ENCODE measurements around the gene TECPR1. TPM values are rescaled to one million over a fixed set of nuclear protein-coding genes. Genes with fewer than 3 reads are reported as not detected.
"Not testable (repeated sequence)": the region's sequence is repeated elsewhere in the genome, so short reads cannot be mapped to it uniquely, and the experiment has no call there.

Gene TECPR1
- total RNA-seq, 4 donors from 2014 or later = 16.0 to 59.6 (median 33.9) TPM

DNA sequence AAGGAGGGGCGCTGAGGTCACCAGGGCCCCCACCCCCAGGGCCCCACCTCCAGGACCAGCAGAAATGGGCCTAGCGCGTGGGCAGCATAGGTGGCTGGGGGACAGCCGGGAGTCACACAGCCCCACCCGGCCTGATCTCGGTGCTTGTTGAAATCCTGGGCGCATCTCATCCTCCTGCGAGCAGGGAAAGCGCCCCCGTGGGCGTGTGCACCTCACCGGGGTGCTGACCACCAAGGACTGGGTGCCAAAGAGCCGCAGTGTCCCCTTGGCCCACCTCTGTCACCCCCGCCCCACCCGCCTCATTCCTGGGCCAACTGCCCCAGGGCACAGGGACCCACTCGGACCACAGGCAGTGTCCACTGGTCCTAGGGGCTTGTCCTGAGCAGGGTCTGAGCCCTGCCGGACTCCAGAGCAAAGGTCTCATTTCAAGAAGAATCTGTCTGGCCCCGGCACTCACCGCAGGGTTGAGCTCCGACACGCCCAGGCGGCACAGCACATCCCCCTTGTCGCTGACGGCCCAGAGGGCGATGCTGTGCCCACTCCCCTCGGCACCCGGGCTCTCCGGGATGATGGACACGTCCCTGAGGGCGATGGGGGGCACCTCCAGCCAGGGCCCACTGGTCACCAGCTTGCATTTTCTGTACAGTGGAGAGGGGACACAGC, 29.4 kb downstream of the TECPR1 start:
- intact Hi-C loops (cut with DNase I; ENCODE audit: low total_unique reads) = no loop called here

DNA sequence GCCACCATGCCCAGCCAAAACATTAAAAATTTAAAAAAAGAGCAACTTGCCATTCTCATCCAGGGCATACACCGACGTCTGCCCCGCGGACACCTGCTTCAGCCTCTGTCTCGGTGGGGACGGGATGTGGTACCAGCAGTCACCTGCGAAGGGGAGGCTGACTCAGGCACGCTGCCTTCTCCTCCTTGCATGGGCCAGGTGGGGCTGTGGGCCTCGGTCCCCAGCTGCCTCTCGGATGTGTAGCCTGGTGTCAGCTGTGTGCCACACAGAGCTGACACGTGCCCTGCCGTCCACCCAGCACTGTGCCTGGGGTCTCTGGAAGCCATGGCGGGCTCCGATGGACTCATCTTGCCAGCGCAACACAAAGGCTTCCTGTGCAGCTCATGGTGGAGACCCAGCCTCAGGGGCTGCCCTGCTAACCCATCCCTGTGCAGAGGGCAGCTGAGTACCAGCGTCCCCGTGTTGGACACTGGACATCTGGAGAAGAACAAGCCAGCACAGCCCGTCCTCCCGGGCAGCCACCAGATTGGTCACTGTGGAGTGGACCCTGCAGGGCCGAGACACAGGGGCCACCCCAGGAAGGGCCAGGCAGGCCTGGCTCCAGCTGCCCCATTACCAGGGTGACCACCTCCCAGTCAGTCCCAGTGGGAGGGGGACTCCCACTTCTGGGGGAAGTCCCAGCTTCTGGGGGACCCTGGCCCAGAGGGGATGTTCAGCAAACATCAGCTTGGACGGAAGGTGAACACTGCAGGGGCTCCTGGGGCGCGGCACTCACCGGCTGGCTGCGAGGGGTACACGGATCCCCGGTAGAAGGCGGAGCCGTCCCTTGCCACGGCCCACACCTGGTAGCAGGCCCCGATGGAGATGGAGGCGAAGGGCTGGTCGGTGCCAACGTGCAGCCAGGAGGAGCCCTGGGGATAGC, 30.2 kb downstream of the TECPR1 start:
- intact Hi-C loops (cut with DNase I; ENCODE audit: low total_unique reads) = no loop called here
- Histone ChIP-seq H3K4me1 (no peaks in the 10 kb centered on the region), H3K36me3 (peaks cover 0 to 38% of the 10 kb centered on the region in 2 donors), H3K27me3 (no peaks in the 10 kb centered on the region), H3K27ac (no peak overlapping the region), H3K9me3 (no peaks in the 10 kb centered on the region), H3K4me3 (no peak overlapping the region)
- TF ChIP-seq CTCF (IDR thresholded peaks at IDR 0.05 in 4 of 5, conservative IDR thresholded peaks at IDR 0.05 in 1 of 5) (no peak), POLR2A (IDR thresholded peaks at IDR 0.05) (no peak)
- in situ Hi-C loops (cut with MboI; ENCODE audit: low sequenced_read_pairs in 4 of 4) = no loop called here
- DNase-seq = no peak
- ATAC-seq = no peak

More for the DNA sequence above, 29.4 kb downstream of the TECPR1 start:
- no peaks in the 10 kb centered on the region for H3K4me1 ChIP-seq
- TF ChIP-seq POLR2A (IDR thresholded peaks at IDR 0.05) = no peak
- no peak for TF ChIP-seq CTCF (IDR thresholded peaks at IDR 0.05 in 4 of 5, conservative IDR thresholded peaks at IDR 0.05 in 1 of 5)
- peaks cover 0 to 45% of the 10 kb centered on the region in 2 donors for H3K36me3 ChIP-seq
- H3K9me3 ChIP-seq = no peaks in the 10 kb centered on the region
- no peak for ATAC-seq
- H3K4me3 ChIP-seq = no peak overlapping the region
- no peak for DNase-seq
- H3K27me3 ChIP-seq = no peaks in the 10 kb centered on the region
- in situ Hi-C loops (cut with MboI; ENCODE audit: low sequenced_read_pairs in 4 of 4) = no loop called here
- H3K27ac ChIP-seq = no peak overlapping the region

- in situ Hi-C loops (cut with MboI; ENCODE audit: low sequenced_read_pairs in 4 of 4); intact Hi-C loops (cut with DNase I; ENCODE audit: low total_unique reads); H3K27me3 ChIP-seq; H3K4me1 ChIP-seq; ATAC-seq; H3K27ac ChIP-seq; H3K9me3 ChIP-seq; H3K4me3 ChIP-seq; DNase-seq: not testable (repeated sequence)
- H3K36me3 ChIP-seq = peaks cover 0 to 19% of the 10 kb centered on the region in 2 donors
Measured at GRCh38 chr7:98219382-98219781, 32.6 kb downstream of the TECPR1 start.

DNA sequence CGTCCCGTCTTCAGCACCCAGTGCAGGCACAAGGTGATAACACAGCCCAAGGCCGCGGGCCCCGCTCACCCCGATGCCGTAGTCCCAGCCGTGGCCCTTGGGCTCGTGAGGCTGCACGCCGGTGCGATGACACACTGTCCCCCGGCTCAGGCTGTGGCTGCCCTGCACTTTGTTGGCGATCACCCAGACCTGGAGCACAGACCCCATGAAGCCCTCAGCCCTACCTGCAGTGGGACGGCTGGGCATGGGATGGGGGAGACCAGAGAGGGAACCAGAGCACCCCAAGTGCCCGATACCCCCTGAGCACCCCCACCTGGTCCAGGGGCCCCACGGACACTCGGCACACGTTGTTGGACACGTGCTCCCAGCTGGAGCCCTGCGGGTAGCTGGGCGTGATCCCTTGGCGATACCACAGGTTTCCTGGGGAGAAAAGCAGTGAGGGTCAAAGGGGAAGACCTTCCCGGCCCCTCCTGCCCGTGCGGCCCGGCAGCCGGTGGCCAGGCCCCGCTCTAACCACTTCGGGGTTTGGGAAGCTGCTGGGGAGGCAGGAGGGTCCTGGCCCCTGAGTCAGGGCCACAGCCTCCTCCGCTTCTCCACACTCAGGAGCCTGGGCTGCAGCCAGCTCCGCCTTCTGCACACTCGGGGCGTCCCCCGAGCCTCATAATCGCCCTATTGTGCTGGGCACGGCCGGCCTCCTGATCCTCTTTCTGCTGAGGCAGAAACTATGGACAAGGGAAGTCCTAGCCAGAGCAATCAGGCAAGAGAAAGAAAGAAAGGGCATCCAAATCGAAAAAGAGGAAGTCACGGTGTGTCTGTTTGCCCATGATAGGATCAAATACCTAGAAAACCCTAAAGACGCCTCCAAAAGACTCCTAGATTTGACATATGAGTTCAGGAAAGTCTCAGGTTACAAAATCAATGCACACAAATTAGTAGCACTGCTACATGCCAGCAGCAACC, 34.1 kb downstream of the TECPR1 start:
- no peak for DNase-seq
- in situ Hi-C loops (cut with MboI; ENCODE audit: low sequenced_read_pairs in 4 of 4) (no loop called here), intact Hi-C loops (cut with DNase I; ENCODE audit: low total_unique reads) (no loop called here)
- no peak overlapping the region for H3K27ac ChIP-seq
- H3K9me3 ChIP-seq = no peaks in the 10 kb centered on the region
- no peaks in the 10 kb centered on the region for H3K27me3 ChIP-seq
- no peak for ATAC-seq
- H3K4me1 ChIP-seq = no peaks in the 10 kb centered on the region
- H3K36me3 ChIP-seq = peaks cover 0 to 19% of the 10 kb centered on the region in 2 donors
- H3K4me3 ChIP-seq = no peak overlapping the region
- TF ChIP-seq CTCF (IDR thresholded peaks at IDR 0.05 in 4 of 5, conservative IDR thresholded peaks at IDR 0.05 in 1 of 5) (no peak), POLR2A (IDR thresholded peaks at IDR 0.05) (no peak)
